HEK293T (cell line): ENCODE measurements around the gene CYTH3.

Experiments
- BHLHE40 ChIP-seq: fragments of 450-650 bp; IDR thresholded peaks from 2 replicates; pipeline ENCODE4 v1.6.1; 2016; ENCODE audit warnings: mild to moderate bottlenecking, moderate library complexity, borderline replicate concordance
- FOXA1 ChIP-seq: fragments of 450-650 bp; IDR thresholded peaks from 2 replicates; pipeline ENCODE4 v1.6.1; 2016; ENCODE audit warnings: mild to moderate bottlenecking
- TARDBP ChIP-seq: fragments of 450-650 bp; IDR thresholded peaks from 2 replicates; pipeline ENCODE4 v1.6.1; 2016

DNA sequence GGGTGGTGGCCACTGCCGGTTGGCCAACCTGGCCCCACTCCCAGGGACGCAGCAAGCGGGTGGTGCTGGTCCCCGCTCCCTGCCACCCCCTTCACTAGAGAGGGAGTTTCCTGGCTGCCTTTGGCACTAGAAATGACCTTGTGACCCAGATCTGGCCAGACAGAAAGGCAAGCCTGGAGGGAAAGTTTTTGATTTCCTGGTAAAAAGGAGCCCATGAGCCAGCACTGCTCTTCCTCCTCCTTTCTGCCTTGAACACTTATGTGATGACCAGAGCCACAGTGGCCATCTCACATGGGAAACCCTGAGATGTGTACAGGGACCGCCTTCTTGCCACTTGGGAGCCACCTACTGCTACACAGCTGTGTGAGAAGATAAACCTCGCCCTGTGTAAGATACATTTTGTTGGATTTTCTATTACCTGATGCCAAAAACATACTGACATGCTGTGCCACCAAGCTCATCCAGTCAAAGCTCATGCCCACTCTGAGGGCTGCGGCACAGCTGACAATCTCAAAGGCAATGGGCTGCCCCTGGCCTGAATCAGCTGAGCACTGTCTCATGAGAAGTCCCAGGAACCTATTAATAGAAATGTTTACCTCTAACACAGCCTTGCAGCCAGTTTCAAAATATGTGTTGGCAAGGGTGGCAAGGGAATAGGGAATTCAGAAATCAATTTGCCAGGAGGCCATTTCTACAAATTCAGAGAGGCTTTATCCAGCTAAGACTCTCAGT lies 94.0 kb downstream of the CYTH3 start:
- no peak for TF ChIP-seq TARDBP
- no peak for TF ChIP-seq BHLHE40
- TF ChIP-seq FOXA1 = no peak
